ENCODE measurements around the gene ATP23.
A peak's percentile ranks its signal among the peaks of the same experiment; 100 is the strongest.

The ATP23 gene

GRCh38 chr12:57898308-57898970 is 42.9 kb upstream of the ATP23 start:
- Histone ChIP-seq H3K27ac (ENCODE audit: low read depth, low read length) (peak overlapping the region; percentile 43), H3K4me3 (ENCODE audit: low read depth, low read length) (0 out of 2 replicates have a peak overlapping the region, but pooled peaks have one; percentile 6)

DNA sequence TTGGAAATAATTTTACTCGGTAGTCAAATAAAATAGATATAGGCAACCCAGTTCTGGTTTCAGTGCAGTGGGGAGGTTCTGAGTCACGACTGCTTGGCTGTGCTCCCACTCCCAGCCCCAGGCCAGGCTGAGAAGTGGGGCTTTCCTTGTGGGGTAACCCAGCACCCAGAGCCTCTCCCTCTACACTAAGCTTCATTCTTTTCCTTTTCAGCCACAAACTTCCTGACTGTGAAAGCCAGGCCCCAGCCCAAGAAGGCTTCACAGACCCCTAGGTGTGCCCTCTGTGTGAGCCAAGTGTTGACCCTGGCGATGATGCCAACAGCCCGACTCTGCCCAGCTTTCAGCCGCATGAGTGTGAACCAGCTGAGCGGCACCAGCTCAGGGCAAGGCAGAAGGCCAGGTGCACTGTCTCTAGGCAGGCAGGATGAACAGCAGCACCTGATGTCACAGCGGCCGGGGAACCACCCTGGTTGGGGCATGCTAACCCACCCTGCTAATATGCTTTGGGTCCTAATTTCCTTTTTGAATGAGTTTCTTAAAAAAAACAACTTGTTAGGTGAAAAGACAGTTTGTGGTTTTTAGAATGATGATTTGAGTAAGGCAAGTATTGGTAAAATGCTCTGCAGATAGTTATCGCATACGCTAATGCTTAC is 42.2 kb upstream of the ATP23 start:
- no peaks in the 10 kb centered on the region for H3K36me3 ChIP-seq (ENCODE audit: insufficient read depth, low read length)
- H3K27me3 ChIP-seq (ENCODE audit: insufficient read depth, low read length) = no peaks in the 10 kb centered on the region
- H3K27ac ChIP-seq (ENCODE audit: low read depth, low read length) = peak overlapping the region; percentile 43
- H2AFZ ChIP-seq (ENCODE audit: low read length, unreplicated experiment) = peak overlapping the region; percentile 17
- 0 out of 2 replicates have a peak overlapping the region, but pooled peaks have one; percentile 6 for H3K4me3 ChIP-seq (ENCODE audit: low read depth, low read length)
- H3K4me1 ChIP-seq (ENCODE audit: control insufficient read depth, insufficient read depth, low read length, unreplicated experiment) = peaks cover 47% of the 10 kb centered on the region
- no peaks in the 10 kb centered on the region for H3K79me2 ChIP-seq (ENCODE audit: control insufficient read depth, insufficient read depth, low read length, unreplicated experiment)

More at GRCh38 chr12:57898308-57898970, 42.9 kb upstream of the ATP23 start:
- Histone ChIP-seq H3K4me1 (ENCODE audit: control insufficient read depth, insufficient read depth, low read length, unreplicated experiment) (peaks cover 53% of the 10 kb centered on the region), H2AFZ (ENCODE audit: low read length, unreplicated experiment) (peak overlapping the region; percentile 17), H3K79me2 (ENCODE audit: control insufficient read depth, insufficient read depth, low read length, unreplicated experiment) (no peaks in the 10 kb centered on the region), H3K27me3 (ENCODE audit: insufficient read depth, low read length) (no peaks in the 10 kb centered on the region), H3K36me3 (ENCODE audit: insufficient read depth, low read length) (no peaks in the 10 kb centered on the region)

- peaks cover 19% of the 10 kb centered on the region for H3K4me1 ChIP-seq (ENCODE audit: control insufficient read depth, insufficient read depth, low read length, unreplicated experiment)
- no peak overlapping the region for H3K4me3 ChIP-seq (ENCODE audit: low read depth, low read length)
- no peak overlapping the region for H2AFZ ChIP-seq (ENCODE audit: low read length, unreplicated experiment)
- no peaks in the 10 kb centered on the region for H3K79me2 ChIP-seq (ENCODE audit: control insufficient read depth, insufficient read depth, low read length, unreplicated experiment)
- no peak overlapping the region for H3K27ac ChIP-seq (ENCODE audit: low read depth, low read length)
- H3K27me3 ChIP-seq (ENCODE audit: insufficient read depth, low read length) = no peaks in the 10 kb centered on the region
- no peaks in the 10 kb centered on the region for H3K36me3 ChIP-seq (ENCODE audit: insufficient read depth, low read length)
Observed at GRCh38 chr12:57902478-57902969, 38.8 kb upstream of the ATP23 start.

GRCh38 chr12:57904426-57904825 is 36.9 kb upstream of the ATP23 start:
- Histone ChIP-seq H3K27me3 (ENCODE audit: insufficient read depth, low read length) (no peaks in the 10 kb centered on the region), H3K79me2 (ENCODE audit: control insufficient read depth, insufficient read depth, low read length, unreplicated experiment) (no peaks in the 10 kb centered on the region), H3K4me3 (ENCODE audit: low read depth, low read length) (no peak overlapping the region), H3K36me3 (ENCODE audit: insufficient read depth, low read length) (no peaks in the 10 kb centered on the region), H2AFZ (ENCODE audit: low read length, unreplicated experiment) (no peak overlapping the region), H3K4me1 (ENCODE audit: control insufficient read depth, insufficient read depth, low read length, unreplicated experiment) (peaks cover under 1% of the 10 kb centered on the region), H3K27ac (ENCODE audit: low read depth, low read length) (no peak overlapping the region)

DNA sequence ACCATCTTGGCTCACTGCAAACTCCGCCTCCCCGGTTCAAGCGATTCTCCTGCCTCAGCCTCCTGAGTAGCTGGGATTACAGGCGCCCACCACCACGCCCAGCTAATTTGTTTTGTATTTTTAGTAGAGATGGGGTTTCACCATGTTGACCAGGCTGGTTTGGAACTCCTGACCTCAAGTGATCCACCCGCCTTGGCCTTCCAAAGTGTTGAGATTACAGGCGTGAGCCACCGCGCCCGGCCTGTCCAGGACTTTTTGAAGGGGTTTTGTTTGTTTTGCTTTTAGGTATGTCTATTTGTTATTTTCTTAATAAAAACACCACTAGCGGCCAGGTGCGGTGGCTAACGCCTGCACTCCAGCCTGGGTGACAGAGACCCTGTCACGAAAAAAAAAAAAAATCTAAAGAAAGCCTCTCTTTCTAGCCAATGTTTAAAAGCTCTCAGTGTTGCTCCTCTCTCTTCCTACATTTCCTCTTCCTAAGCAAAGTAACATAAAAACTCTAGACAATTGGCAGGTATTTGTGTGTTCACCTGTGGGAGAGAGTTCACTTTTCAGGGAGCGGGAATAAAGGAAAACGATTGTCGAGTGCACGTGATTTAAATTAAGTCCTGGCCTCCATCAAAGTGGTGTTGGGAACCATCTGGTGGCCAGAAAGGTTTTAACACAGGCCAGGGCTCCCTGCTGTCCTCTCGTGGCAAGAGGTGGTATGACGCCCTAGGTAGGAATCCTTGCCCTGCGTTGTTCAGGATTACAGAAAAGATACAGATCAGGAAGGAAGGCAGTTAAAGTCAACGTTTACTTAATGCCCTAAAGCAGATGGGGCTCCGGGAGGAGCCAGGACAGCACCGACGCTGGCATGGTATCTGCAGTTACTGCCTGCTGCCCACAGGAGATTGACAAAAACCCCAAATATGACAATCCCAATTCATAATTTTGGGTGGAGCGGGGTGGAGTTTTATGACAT is 36.2 kb upstream of the ATP23 start:
- H3K27ac ChIP-seq (ENCODE audit: low read depth, low read length) = no peak overlapping the region
- H3K4me1 ChIP-seq (ENCODE audit: control insufficient read depth, insufficient read depth, low read length, unreplicated experiment) = no peaks in the 10 kb centered on the region
- peak overlapping the region; percentile 99 for H2AFZ ChIP-seq (ENCODE audit: low read length, unreplicated experiment)
- peak overlapping the region; percentile 55; the same call in 1 of the 2 replicates for H3K4me3 ChIP-seq (ENCODE audit: low read depth, low read length)
- H3K27me3 ChIP-seq (ENCODE audit: insufficient read depth, low read length) = no peaks in the 10 kb centered on the region
- H3K79me2 ChIP-seq (ENCODE audit: control insufficient read depth, insufficient read depth, low read length, unreplicated experiment) = no peaks in the 10 kb centered on the region
- no peaks in the 10 kb centered on the region for H3K36me3 ChIP-seq (ENCODE audit: insufficient read depth, low read length)

- no peak overlapping the region for H3K4me3 ChIP-seq (ENCODE audit: low read depth, low read length)
- H3K27ac ChIP-seq (ENCODE audit: low read depth, low read length) = no peak overlapping the region
- no peaks in the 10 kb centered on the region for H3K36me3 ChIP-seq (ENCODE audit: insufficient read depth, low read length)
- no peaks in the 10 kb centered on the region for H3K27me3 ChIP-seq (ENCODE audit: insufficient read depth, low read length)
- no peak overlapping the region for H2AFZ ChIP-seq (ENCODE audit: low read length, unreplicated experiment)
- no peaks in the 10 kb centered on the region for H3K79me2 ChIP-seq (ENCODE audit: control insufficient read depth, insufficient read depth, low read length, unreplicated experiment)
- H3K4me1 ChIP-seq (ENCODE audit: control insufficient read depth, insufficient read depth, low read length, unreplicated experiment) = no peaks in the 10 kb centered on the region
Observed at GRCh38 chr12:57905812-57906475, 35.4 kb upstream of the ATP23 start.

- no peak overlapping the region for H2AFZ ChIP-seq (ENCODE audit: low read length, unreplicated experiment)
- H3K27me3 ChIP-seq (ENCODE audit: insufficient read depth, low read length) = no peaks in the 10 kb centered on the region
Observed at GRCh38 chr12:57906821-57907220, 34.5 kb upstream of the ATP23 start.

DNA sequence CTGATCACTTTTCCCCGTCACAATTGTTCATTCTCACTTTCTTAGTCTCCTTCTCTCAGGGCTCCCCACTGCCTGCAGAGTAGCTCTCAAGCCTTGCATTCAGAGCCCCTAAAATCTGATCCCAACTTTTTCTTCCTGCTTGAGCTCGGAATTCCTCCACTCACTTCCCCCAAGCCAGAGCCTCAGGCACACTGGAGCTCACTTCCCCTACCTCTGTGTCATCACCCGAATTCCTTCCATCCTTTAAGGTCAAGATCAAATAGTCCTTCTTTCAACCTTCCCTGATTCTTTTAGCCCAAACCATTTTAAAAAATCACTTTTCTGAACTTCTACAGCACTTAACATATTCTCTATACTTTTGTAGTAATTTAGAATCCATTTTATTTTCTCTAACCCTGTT is 34.1 kb upstream of the ATP23 start:
- Histone ChIP-seq H3K27me3 (ENCODE audit: insufficient read depth, low read length) (no peaks in the 10 kb centered on the region), H3K4me1 (ENCODE audit: control insufficient read depth, insufficient read depth, low read length, unreplicated experiment) (no peaks in the 10 kb centered on the region), H3K79me2 (ENCODE audit: control insufficient read depth, insufficient read depth, low read length, unreplicated experiment) (no peaks in the 10 kb centered on the region), H3K36me3 (ENCODE audit: insufficient read depth, low read length) (no peaks in the 10 kb centered on the region), H2AFZ (ENCODE audit: low read length, unreplicated experiment) (no peak overlapping the region), H3K4me3 (ENCODE audit: low read depth, low read length) (no peak overlapping the region), H3K27ac (ENCODE audit: low read depth, low read length) (no peak overlapping the region)

More at GRCh38 chr12:57906821-57907220, 34.5 kb upstream of the ATP23 start:
- Histone ChIP-seq H3K27ac (ENCODE audit: low read depth, low read length) (no peak overlapping the region), H3K36me3 (ENCODE audit: insufficient read depth, low read length) (no peaks in the 10 kb centered on the region), H3K4me1 (ENCODE audit: control insufficient read depth, insufficient read depth, low read length, unreplicated experiment) (no peaks in the 10 kb centered on the region), H3K79me2 (ENCODE audit: control insufficient read depth, insufficient read depth, low read length, unreplicated experiment) (no peaks in the 10 kb centered on the region), H3K4me3 (ENCODE audit: low read depth, low read length) (no peak overlapping the region)

DNA sequence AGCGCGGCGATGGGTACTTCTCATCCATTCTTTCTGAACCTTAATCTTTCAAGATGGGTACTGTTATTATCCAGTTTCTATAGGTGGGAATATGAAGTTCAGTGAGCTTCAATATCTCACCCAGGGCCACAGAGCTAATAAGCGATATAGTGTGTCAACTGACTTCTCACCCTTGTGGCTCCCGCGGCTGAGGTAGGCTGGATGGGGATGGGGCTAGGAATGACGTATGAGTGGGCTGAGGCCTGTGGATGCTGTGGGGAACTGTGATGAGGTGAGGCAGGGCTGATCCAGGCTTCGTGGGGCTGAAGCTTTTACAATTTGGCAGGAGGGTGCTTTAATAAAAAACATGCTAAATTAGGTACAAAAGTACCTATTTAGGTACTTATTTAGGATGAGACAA is 32.9 kb upstream of the ATP23 start:
- H3K79me2 ChIP-seq (ENCODE audit: control insufficient read depth, insufficient read depth, low read length, unreplicated experiment) = no peaks in the 10 kb centered on the region
- no peaks in the 10 kb centered on the region for H3K4me1 ChIP-seq (ENCODE audit: control insufficient read depth, insufficient read depth, low read length, unreplicated experiment)
- H3K36me3 ChIP-seq (ENCODE audit: insufficient read depth, low read length) = no peaks in the 10 kb centered on the region
- no peak overlapping the region for H2AFZ ChIP-seq (ENCODE audit: low read length, unreplicated experiment)
- H3K4me3 ChIP-seq (ENCODE audit: low read depth, low read length) = no peak overlapping the region
- H3K27me3 ChIP-seq (ENCODE audit: insufficient read depth, low read length) = no peaks in the 10 kb centered on the region
- no peak overlapping the region for H3K27ac ChIP-seq (ENCODE audit: low read depth, low read length)

DNA sequence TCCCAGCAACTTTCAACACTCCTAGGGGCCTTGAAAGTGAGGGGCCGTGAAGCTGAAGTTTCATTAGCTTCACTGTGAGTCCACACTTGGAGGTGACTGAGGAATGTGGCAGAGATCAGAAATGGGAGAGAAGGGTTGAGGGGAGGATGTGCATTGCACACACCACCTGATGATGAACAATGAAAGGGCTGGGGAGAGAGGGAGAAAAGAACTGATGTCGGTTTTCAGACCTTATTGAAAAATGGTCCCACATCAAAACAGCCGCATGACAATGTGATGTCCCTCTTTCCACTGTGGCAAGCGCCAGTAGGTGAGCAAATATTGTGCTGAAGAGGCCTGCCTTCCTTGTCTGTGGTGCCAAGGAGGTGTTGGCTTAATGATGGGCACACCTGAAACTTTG is 32.3 kb upstream of the ATP23 start:
- Histone ChIP-seq H3K4me1 (ENCODE audit: control insufficient read depth, insufficient read depth, low read length, unreplicated experiment) (no peaks in the 10 kb centered on the region), H3K27me3 (ENCODE audit: insufficient read depth, low read length) (no peaks in the 10 kb centered on the region), H2AFZ (ENCODE audit: low read length, unreplicated experiment) (no peak overlapping the region), H3K36me3 (ENCODE audit: insufficient read depth, low read length) (no peaks in the 10 kb centered on the region), H3K79me2 (ENCODE audit: control insufficient read depth, insufficient read depth, low read length, unreplicated experiment) (no peaks in the 10 kb centered on the region), H3K27ac (ENCODE audit: low read depth, low read length) (no peak overlapping the region), H3K4me3 (ENCODE audit: low read depth, low read length) (no peak overlapping the region)
